HuH-7 (cell line): ENCODE data around the gene CARD14.

ENCODE experiments used
- DNase-seq: peaks from one replicate; pipeline ENCODE4 v3.0.0; 2011; ENCODE audit warnings: low spot score

Gene CARD14

DNA sequence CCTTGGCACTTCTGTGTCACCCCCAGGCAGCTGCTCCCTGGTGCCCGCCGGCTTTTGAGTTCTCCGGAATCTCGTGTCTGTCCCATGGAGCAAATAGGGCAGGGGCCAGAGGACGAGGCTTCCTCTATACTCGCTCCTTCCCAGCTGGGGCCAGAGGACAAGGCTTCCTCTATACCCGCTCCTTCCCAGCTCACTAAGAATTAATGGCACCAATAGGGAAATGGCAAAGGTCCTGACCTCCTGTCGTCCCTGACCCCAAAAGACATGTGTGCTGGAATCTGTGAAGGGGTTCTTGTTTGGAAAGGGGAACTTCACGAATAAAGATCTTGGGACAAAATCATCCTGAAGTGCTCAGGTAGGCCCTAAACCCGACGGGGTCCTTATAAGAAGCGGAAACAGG is 42.7 kb downstream of the CARD14 start:
- no peak for DNase-seq

DNA sequence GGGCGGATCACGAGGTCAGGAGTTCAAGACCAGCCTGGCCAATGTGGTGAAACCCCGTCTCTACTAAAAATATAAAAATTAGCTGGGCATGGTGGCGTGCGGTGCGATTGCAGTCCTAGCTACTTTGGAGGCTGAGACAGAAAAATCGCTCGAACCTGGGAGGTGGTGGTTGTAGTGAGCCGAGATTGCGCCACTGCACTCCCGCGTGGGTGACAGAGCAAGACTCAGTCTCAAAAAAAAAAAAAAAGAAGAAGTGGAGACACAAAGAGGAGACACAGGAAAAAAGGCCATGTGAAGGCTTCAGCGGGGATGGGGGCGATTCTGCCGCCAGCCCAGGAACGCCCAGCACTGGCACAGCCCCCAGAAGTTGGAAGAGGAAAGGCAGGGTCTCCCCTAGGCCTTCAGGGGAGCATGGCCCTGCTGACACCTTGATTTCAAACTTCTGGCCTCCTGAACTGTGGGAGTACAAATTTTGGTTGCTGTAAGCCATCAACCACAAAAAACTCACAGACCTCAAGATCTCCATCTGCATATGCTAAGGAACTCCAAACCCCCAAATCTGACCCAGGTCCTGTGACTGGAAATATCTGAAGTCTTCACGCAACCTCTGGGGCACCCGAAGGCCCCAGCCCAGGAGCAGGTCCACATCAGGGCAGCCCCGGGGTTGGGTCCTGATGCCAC is 43.3 kb downstream of the CARD14 start:
- no peak for DNase-seq

DNA sequence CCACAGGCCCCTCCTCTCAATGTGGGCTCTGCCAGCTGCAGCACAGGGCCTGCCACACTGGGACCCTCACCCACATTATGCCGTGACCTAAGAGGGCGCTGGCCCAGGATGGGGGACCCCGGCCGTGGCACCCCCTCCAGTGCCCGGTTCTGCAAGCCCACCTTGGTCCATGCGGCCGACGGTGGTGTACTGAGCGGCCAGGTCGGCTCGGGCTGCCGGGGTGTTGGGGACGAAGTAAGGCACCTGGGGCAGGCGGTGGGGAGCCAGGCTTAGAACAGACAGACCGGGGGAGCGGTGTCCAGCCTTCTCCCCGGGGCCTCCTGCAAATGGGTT is 43.8 kb downstream of the CARD14 start:
- DNase-seq: no peak

DNA sequence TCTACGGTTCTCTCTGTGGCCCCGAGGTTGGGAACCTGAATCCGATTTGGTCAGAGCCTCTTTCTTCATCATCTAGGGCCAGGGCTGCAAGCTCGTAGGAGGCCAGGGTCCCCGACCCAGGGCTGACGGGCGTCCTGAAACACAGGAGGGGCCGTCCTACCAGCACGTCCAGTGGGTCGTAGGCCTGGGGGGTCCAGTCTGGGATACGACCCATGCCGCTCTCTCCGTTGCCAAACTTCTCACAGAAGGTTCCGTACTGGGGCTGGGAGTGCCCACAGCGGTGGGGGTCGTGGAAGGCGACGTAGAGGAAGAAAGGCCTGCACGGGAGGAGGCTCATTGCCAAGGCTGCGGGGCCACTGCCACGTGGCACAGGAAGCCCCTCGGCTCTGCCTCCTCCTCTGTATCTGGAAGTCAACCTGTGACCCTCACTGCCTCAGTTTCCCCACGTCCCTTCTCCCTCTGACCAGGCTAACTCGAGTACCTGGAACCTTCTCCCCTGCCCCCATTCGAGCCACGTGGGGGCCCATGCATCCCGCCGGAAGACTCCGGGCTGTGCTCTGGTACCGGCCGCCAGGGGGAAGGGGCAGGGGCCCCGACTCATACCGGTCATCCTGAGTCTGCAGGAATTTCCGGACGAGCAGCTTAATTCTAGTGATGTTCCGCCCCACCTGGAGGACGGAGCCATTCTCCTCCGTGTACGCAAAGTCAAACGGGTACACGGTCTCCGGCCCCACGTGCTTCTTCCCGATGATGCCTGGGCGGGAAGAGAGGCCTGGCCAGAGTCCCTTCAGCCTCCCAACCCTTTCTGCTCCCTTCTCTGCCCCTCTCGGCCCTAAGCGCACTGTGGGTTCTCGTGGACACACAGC is 44.4 kb downstream of the CARD14 start:
- no peak for DNase-seq

- DNase-seq: no peak
Measured at GRCh38 chr17:80214878-80215210, 45.0 kb downstream of the CARD14 start.

DNA sequence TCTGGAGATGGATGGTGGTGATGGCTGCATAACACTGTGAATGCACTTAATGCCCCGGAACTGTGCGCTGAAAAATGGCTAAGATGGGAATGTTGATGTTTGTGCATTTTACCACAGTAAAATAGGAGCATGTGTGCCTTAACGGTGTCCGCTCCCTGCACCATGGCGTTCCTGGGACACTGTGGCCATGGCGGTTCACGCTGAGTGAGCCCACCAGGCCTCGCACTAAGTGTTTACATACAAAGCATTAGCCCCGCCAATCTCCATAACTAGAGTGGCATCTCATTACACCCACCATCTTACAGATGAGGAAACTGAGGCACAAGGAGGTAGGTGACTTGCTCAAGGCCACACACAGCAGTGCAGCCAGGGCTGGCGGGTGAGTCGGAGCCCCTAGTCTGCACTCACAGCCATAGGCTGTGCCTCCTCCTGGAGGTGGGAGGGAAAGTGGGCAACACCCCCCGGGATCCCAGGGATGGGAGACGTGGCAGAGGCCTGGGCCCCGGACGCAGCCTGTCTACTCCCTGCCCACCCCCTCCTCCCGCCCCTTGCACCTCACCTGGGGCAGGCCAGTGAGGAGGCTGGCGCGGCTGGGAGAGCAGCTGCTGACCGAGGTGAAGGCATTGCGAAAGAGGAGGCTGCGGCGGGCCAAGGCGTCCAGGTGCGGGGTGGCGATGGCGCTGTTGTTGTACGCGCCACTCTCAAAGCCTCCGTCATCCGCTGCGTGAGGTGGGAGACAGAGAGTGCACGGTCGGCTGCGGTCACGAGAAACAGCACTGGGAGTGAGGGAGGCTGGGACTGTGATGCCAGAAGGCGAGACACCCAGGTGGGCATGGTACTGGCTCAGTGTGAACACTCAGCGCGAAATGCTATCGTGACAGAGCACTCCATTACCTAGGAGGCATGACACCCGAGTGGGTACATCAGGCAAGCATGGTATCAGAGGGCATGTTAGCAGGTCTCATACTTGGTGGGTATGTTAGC is 46.9 kb downstream of the CARD14 start:
- no peak for DNase-seq

- no peak for DNase-seq
Measured at GRCh38 chr17:80217703-80218362, 48.0 kb downstream of the CARD14 start.

GRCh38 chr17:80218391-80218790 is 48.6 kb downstream of the CARD14 start:
- DNase-seq: no peak

GRCh38 chr17:80219013-80219762 is 49.4 kb downstream of the CARD14 start:
- DNase-seq: peak; percentile 66

- no peak for DNase-seq
Measured at GRCh38 chr17:80219763-80220053, 49.9 kb downstream of the CARD14 start.

DNA sequence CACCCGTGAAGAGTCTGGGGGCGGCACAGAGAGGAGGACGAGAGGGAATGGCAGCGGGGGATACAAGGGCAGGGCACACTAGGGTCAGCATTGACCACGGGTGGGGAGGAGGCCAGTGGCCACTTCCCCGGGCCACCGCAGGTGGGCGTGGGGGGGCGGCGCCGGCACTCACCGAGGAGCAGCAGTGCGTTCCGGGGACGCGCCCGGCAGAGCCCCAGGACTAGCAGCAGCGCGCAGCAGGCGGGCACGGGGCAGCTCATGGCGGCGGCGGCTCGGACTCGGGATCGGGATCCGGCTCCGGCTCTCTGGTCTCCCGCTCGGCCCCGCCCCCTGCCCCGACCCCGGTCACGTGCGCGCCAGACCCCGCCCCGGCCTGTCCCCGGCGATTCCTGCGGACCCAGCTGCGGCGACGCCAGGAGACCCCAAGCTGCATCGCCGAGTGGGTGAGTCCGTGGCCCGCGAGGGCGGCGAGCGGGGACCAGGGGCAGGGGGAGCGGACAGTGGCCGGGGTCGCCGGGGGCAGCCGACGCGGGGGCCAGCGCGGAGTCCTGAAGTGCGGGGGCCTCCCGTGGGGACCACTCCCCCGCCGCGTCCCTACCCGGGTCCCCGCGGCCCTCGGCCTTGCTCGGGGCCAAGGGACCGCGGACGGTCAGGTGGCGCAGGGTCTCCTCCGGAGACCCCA is 50.4 kb downstream of the CARD14 start, which contains the start of the genes SGSH and SLC26A11:
TSS of gene SGSH (minus strand) at position 280 of the 682 bp plus-strand sequence. CDS start at position 260, 20 bp downstream.
TSS of gene SLC26A11 (plus strand) at position 374 of the 682 bp plus-strand sequence. CDS start 1,134 bp downstream, outside the sequence.
- DNase-seq: peak; percentile 100

DNA sequence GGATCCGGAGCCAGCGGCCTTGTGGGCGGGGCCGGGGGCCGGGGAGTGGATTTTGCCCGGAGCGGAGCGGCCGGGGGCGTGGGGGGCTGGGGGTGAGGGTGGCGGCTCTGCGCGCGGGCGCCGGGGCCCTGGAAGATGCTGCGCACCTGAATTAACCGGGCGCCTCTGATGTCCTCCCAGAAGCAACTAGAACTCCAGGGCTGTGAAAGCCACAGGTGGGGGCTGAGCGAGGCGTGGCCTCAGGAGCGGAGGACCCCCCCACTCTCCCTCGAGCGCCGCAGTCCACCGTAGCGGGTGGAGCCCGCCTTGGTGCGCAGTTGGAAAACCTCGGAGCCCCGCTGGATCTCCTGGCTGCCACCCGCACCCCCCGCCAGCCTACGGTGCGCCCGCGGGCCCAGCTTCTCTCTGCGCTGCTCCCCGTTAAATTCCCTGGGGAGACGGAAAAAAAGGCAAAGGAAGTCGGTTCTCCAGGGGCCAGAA is 50.9 kb downstream of the CARD14 start:
- peak; percentile 63 for DNase-seq

- DNase-seq: no peak
Measured at GRCh38 chr17:80221351-80222105, 51.7 kb downstream of the CARD14 start.

GRCh38 chr17:80222376-80223141 is 52.7 kb downstream of the CARD14 start:
- DNase-seq: no peak

DNA sequence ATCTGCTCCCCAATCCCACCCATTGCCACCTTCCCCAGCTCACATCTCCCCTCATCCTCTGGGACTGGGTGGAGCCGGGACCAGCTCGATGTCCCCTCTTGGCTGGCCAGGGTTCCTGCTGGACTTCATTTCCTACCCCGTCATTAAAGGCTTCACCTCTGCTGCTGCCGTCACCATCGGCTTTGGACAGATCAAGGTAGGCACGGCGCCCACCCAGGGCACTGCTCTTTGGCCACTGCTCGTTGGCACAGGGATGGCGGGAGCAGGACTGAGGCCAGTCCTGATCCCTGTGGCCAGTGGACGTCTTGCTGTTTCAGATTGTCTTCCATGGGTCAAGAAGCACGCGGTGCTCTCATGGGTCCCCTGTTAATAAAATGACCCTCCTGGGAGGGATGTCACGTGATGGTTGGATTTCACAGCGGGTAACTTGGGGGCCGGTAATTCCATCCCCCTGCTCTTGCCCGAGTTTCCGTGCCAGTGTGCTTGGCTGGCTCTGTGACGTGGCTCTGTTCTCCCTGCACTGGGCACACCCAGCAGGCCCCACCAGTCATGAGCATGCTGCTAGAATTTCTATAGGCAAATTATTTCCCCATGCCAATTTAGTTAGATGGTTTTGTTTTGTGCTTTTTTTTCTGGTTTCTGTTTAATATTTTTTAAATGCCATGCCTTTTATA is 53.4 kb downstream of the CARD14 start:
- DNase-seq: no peak

GRCh38 chr17:80223838-80224497 is 54.1 kb downstream of the CARD14 start:
- no peak for DNase-seq

GRCh38 chr17:80224683-80225082 is 54.9 kb downstream of the CARD14 start:
- DNase-seq: no peak

DNA sequence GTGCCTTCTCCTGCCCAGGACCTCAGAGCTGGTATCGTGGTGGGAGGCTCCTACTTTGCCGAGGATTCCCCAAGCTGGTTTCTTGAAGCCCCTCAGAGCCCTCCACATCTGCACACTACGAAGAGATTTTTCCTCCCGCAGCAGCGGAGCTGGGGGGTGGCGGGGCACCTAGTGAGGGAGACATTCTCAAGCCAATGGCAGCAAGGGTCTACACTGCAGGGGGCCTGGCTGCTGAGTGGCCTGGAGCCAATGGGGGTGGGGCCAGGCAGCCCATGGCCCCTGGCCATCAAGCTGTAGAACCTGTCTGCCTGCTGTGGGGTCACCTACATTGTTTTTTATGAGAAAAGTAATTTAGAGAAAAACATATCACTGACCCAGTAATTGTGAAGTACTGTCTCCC is 55.4 kb downstream of the CARD14 start:
- no peak for DNase-seq
